Ectodermal cell (in vitro differentiated cells): Measurements from ENCODE around the gene MT1G.

Experiments
- H3K27ac ChIP-seq: 2 replicates; pipeline ENCODE4 v1.7.0; 2013; ENCODE audit warnings: mild to moderate bottlenecking, low read depth, low read length; ENCODE audit not compliant: insufficient read depth, poor library complexity, severe bottlenecking
- H3K27me3 ChIP-seq: 2 replicates; pipeline ENCODE4 v1.7.0; 2013; ENCODE audit warnings: mild to moderate bottlenecking, low read length; ENCODE audit not compliant: insufficient read depth, control insufficient read depth, poor library complexity, severe bottlenecking
- H3K36me3 ChIP-seq: one replicate; pipeline ENCODE4 v1.7.0; 2013; ENCODE audit warnings: low read length; ENCODE audit not compliant: control insufficient read depth, insufficient read depth
- H3K4me1 ChIP-seq: one replicate; pipeline ENCODE4 v1.7.0; 2013; ENCODE audit warnings: low read length; ENCODE audit not compliant: control insufficient read depth, insufficient read depth
- H3K4me3 ChIP-seq: 2 replicates; pipeline ENCODE4 v1.7.0; 2013; ENCODE audit warnings: low read depth, low read length, control low read depth; ENCODE audit not compliant: insufficient read depth
- H3K9me3 ChIP-seq: 2 replicates; pipeline ENCODE4 v1.7.0; 2013; ENCODE audit warnings: mild to moderate bottlenecking, low read length, moderate library complexity; ENCODE audit not compliant: control insufficient read depth
- WGBS, 2 experiments: methylation state at CpG; one replicate each; pipeline ENCODE4 v1.1.7; 2013; ENCODE audit warnings: missing lambda C conversion rate in 2 of 2; 5-methylcytosine and 5-hydroxymethylcytosine counted together

Gene MT1G

GRCh38 chr16:56686758-56687157 is 18.9 kb upstream of the MT1G start:
- Histone ChIP-seq H3K36me3 (no peaks in the 10 kb centered on the region), H3K4me3 (no peak overlapping the region), H3K27ac (no peak overlapping the region), H3K9me3 (no peaks in the 10 kb centered on the region), H3K4me1 (peaks cover 6% of the 10 kb centered on the region), H3K27me3 (peaks cover 25% of the 10 kb centered on the region)
- WGBS, 2 experiments, result 93 to 95% methylated on average over 7 of the region's 7 CpGs

GRCh38 chr16:56684926-56685590 is 17.2 kb upstream of the MT1G start:
- 92 to 96% methylated on average over 4 of the region's 4 CpGs for WGBS, 2 experiments
- Histone ChIP-seq H3K36me3 (no peaks in the 10 kb centered on the region), H3K27me3 (peaks cover 40% of the 10 kb centered on the region), H3K9me3 (no peaks in the 10 kb centered on the region), H3K4me1 (peaks cover 6% of the 10 kb centered on the region), H3K27ac (no peak overlapping the region), H3K4me3 (no peak overlapping the region)

- H3K4me3 ChIP-seq, result no peak overlapping the region
- no peak overlapping the region for H3K27ac ChIP-seq
- peaks cover 6% of the 10 kb centered on the region for H3K4me1 ChIP-seq
- WGBS, 2 experiments, result 70 to 76% methylated on average over 4 of the region's 4 CpGs
- H3K27me3 ChIP-seq, result peaks cover 41% of the 10 kb centered on the region
- no peaks in the 10 kb centered on the region for H3K9me3 ChIP-seq
- H3K36me3 ChIP-seq, result no peaks in the 10 kb centered on the region
Measured at GRCh38 chr16:56684256-56684925, 16.5 kb upstream of the MT1G start.

- no peak overlapping the region for H3K27ac ChIP-seq
- H3K4me3 ChIP-seq, result no peak overlapping the region
- peaks cover 6% of the 10 kb centered on the region for H3K4me1 ChIP-seq
- no peaks in the 10 kb centered on the region for H3K9me3 ChIP-seq
- H3K27me3 ChIP-seq, result peaks cover 41% of the 10 kb centered on the region
- no peaks in the 10 kb centered on the region for H3K36me3 ChIP-seq
- 77 to 83% methylated on average over 4 to 5 of the region's 5 CpGs for WGBS, 2 experiments
Measured at GRCh38 chr16:56683424-56684172, 15.7 kb upstream of the MT1G start.

GRCh38 chr16:56682703-56683397 is 15.0 kb upstream of the MT1G start:
- H3K27me3 ChIP-seq, result peaks cover 43% of the 10 kb centered on the region
- 27 to 31% methylated on average over 8 of the region's 8 CpGs for WGBS, 2 experiments
- H3K9me3 ChIP-seq, result no peaks in the 10 kb centered on the region

GRCh38 chr16:56681939-56682702 is 14.3 kb upstream of the MT1G start, which contains the start of gene MT1X:
TSS of gene MT1X (plus strand) at chr16:56682470. CDS start at chr16:56682541, 71 bp downstream.
- peaks cover 50% of the 10 kb centered on the region for H3K27me3 ChIP-seq
- no peak within 1 kb of the TSS for H3K27ac ChIP-seq
- H3K36me3 ChIP-seq, result no peaks in the 10 kb centered on the region
- no peaks in the 10 kb centered on the region for H3K9me3 ChIP-seq
- H3K4me3 ChIP-seq, result peak within 1 kb of the TSS; percentile 51
- peaks cover 6% of the 10 kb centered on the region for H3K4me1 ChIP-seq
- 1% methylated on average over 49 of the region's 49 CpGs for WGBS, 2 experiments

More at GRCh38 chr16:56682703-56683397, 15.0 kb upstream of the MT1G start:
- H3K4me3 ChIP-seq, result peak overlapping the region; percentile 51
- H3K27ac ChIP-seq, result no peak overlapping the region
- H3K4me1 ChIP-seq, result peaks cover 6% of the 10 kb centered on the region
- H3K36me3 ChIP-seq, result no peaks in the 10 kb centered on the region

GRCh38 chr16:56679818-56680217 is 12.0 kb upstream of the MT1G start:
- Histone ChIP-seq H3K27ac (no peak overlapping the region), H3K9me3 (no peaks in the 10 kb centered on the region), H3K4me3 (no peak overlapping the region), H3K4me1 (peaks cover 6% of the 10 kb centered on the region), H3K36me3 (no peaks in the 10 kb centered on the region), H3K27me3 (peaks cover 73% of the 10 kb centered on the region)
- WGBS, 2 experiments, result 88 to 89% methylated on average over 6 of the region's 6 CpGs

- Histone ChIP-seq H3K27ac (no peak overlapping the region), H3K9me3 (no peaks in the 10 kb centered on the region), H3K27me3 (peaks cover 78% of the 10 kb centered on the region), H3K4me1 (peaks cover 6% of the 10 kb centered on the region), H3K36me3 (no peaks in the 10 kb centered on the region), H3K4me3 (no peak overlapping the region)
- 92 to 95% methylated on average over 3 of the region's 3 CpGs for WGBS, 2 experiments
Measured at GRCh38 chr16:56679078-56679730, 11.3 kb upstream of the MT1G start.

GRCh38 chr16:56677474-56677873 is 9.6 kb upstream of the MT1G start:
- 83 to 85% methylated on average over 3 of the region's 3 CpGs for WGBS, 2 experiments
- Histone ChIP-seq H3K36me3 (no peaks in the 10 kb centered on the region), H3K4me1 (peaks cover 2% of the 10 kb centered on the region), H3K27ac (no peak overlapping the region), H3K4me3 (no peak overlapping the region), H3K9me3 (no peaks in the 10 kb centered on the region), H3K27me3 (peaks cover 79% of the 10 kb centered on the region)
